ENCODE results near the gene GRXCR1.

Gene GRXCR1

GRCh38 chr4:43041632-43042031, 149.1 kb downstream of the GRXCR1 start:
- Histone ChIP-seq H3K9me3 (ENCODE audit: control insufficient read depth, low read length) (no peaks in the 10 kb centered on the region), H3K4me1 (ENCODE audit: control insufficient read depth, insufficient read depth, low read length) (no peaks in the 10 kb centered on the region), H3K27me3 (replicated peaks; ENCODE audit: control insufficient read depth, insufficient read depth, low read length) (no peaks in the 10 kb centered on the region), H3K4me3 (ENCODE audit: low read length) (no peak overlapping the region), H3K36me3 (ENCODE audit: control insufficient read depth, insufficient read depth, low read length, severe bottlenecking) (no peaks in the 10 kb centered on the region), H3K9ac (ENCODE audit: low read length) (no peak overlapping the region)
- no peak for DNase-seq (ENCODE audit: low read depth)

- no peaks in the 10 kb centered on the region for H3K4me1 ChIP-seq (ENCODE audit: control insufficient read depth, insufficient read depth, low read length)
- no peak for DNase-seq (ENCODE audit: low read depth)
- H3K9ac ChIP-seq (ENCODE audit: low read length) = no peak overlapping the region
- H3K9me3 ChIP-seq (ENCODE audit: control insufficient read depth, low read length) = no peaks in the 10 kb centered on the region
- no peaks in the 10 kb centered on the region for H3K36me3 ChIP-seq (ENCODE audit: control insufficient read depth, insufficient read depth, low read length, severe bottlenecking)
- H3K27me3 ChIP-seq (replicated peaks; ENCODE audit: control insufficient read depth, insufficient read depth, low read length) = no peaks in the 10 kb centered on the region
- H3K4me3 ChIP-seq (ENCODE audit: low read length) = no peak overlapping the region
Observed at GRCh38 chr4:43047058-43047457, 154.5 kb downstream of the GRXCR1 start.

DNA sequence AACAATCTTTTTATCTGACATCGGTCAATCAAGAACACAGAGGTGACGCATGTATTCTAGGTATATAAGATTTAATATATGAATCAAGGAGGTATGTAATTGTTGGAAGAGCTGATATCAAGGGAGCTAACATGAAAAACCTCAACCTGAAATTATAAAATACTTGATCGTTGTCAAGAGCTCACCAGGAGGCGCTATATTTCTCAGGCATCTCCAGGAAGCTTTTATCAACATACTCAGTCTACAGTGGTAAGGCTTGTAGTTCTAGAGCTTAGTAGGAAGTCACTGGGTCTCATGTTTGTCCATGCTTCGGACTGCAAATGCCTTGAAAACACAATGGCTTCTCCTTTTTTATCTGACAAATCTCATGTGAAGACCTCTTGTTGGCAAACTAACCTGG, 156.1 kb downstream of the GRXCR1 start:
- Histone ChIP-seq H3K4me1 (ENCODE audit: control insufficient read depth, insufficient read depth, low read length) (no peaks in the 10 kb centered on the region), H3K27me3 (replicated peaks; ENCODE audit: control insufficient read depth, insufficient read depth, low read length) (no peaks in the 10 kb centered on the region), H3K36me3 (ENCODE audit: control insufficient read depth, insufficient read depth, low read length, severe bottlenecking) (no peaks in the 10 kb centered on the region), H3K9me3 (ENCODE audit: control insufficient read depth, low read length) (no peaks in the 10 kb centered on the region), H3K4me3 (ENCODE audit: low read length) (no peak overlapping the region), H3K9ac (ENCODE audit: low read length) (no peak overlapping the region)
- no peak for DNase-seq (ENCODE audit: low read depth)

- no peaks in the 10 kb centered on the region for H3K27me3 ChIP-seq (replicated peaks; ENCODE audit: control insufficient read depth, insufficient read depth, low read length)
- no peaks in the 10 kb centered on the region for H3K9me3 ChIP-seq (ENCODE audit: control insufficient read depth, low read length)
- no peak overlapping the region for H3K9ac ChIP-seq (ENCODE audit: low read length)
- H3K4me1 ChIP-seq (ENCODE audit: control insufficient read depth, insufficient read depth, low read length) = no peaks in the 10 kb centered on the region
- DNase-seq (ENCODE audit: low read depth) = no peak
- H3K4me3 ChIP-seq (ENCODE audit: low read length) = no peak overlapping the region
- H3K36me3 ChIP-seq (ENCODE audit: control insufficient read depth, insufficient read depth, low read length, severe bottlenecking) = no peaks in the 10 kb centered on the region
Observed at GRCh38 chr4:43049326-43049725, 156.8 kb downstream of the GRXCR1 start.

- Histone ChIP-seq H3K9me3 (ENCODE audit: control insufficient read depth, low read length) (no peaks in the 10 kb centered on the region), H3K27me3 (replicated peaks; ENCODE audit: control insufficient read depth, insufficient read depth, low read length) (no peaks in the 10 kb centered on the region), H3K36me3 (ENCODE audit: control insufficient read depth, insufficient read depth, low read length, severe bottlenecking) (no peaks in the 10 kb centered on the region), H3K9ac (ENCODE audit: low read length) (no peak overlapping the region), H3K4me3 (ENCODE audit: low read length) (no peak overlapping the region), H3K4me1 (ENCODE audit: control insufficient read depth, insufficient read depth, low read length) (no peaks in the 10 kb centered on the region)
- no peak for DNase-seq (ENCODE audit: low read depth)
Observed at GRCh38 chr4:43066415-43066814, 173.9 kb downstream of the GRXCR1 start.

- Histone ChIP-seq H3K9me3 (ENCODE audit: control insufficient read depth, low read length) (no peaks in the 10 kb centered on the region), H3K27me3 (replicated peaks; ENCODE audit: control insufficient read depth, insufficient read depth, low read length) (no peaks in the 10 kb centered on the region), H3K4me1 (ENCODE audit: control insufficient read depth, insufficient read depth, low read length) (no peaks in the 10 kb centered on the region), H3K4me3 (ENCODE audit: low read length) (no peak overlapping the region), H3K36me3 (ENCODE audit: control insufficient read depth, insufficient read depth, low read length, severe bottlenecking) (no peaks in the 10 kb centered on the region), H3K9ac (ENCODE audit: low read length) (no peak overlapping the region)
- no peak for DNase-seq (ENCODE audit: low read depth)
Observed at GRCh38 chr4:43071069-43071468, 178.6 kb downstream of the GRXCR1 start.

Measured in adipocyte (in vitro differentiated cells).